Rectal smooth muscle tissue (tissue), 1 donor: ENCODE measurements around the gene LRRC74A.

Experiments
- H3K27ac ChIP-seq: one replicate; pipeline ENCODE4 v1.7.0; 2013; ENCODE audit warnings: low read depth, low read length, inconsistent platforms
- H3K27me3 ChIP-seq: one replicate; pipeline ENCODE4 v1.7.0; 2013; ENCODE audit warnings: low read length; ENCODE audit not compliant: control insufficient read depth, insufficient read depth
- H3K36me3 ChIP-seq: one replicate; pipeline ENCODE4 v1.7.0; 2013; ENCODE audit warnings: low read length; ENCODE audit not compliant: control insufficient read depth, insufficient read depth
- H3K4me1 ChIP-seq: one replicate; pipeline ENCODE4 v1.7.0; 2013; ENCODE audit warnings: low read length; ENCODE audit not compliant: control insufficient read depth, insufficient read depth
- H3K4me3 ChIP-seq: one replicate; pipeline ENCODE4 v1.7.0; 2013; ENCODE audit warnings: low read length
- H3K9ac ChIP-seq: one replicate; pipeline ENCODE4 v1.7.0; 2013; ENCODE audit warnings: low read length

LRRC74A gene

GRCh38 chr14:76867516-76868453 is 41.6 kb downstream of the LRRC74A start:
- no peaks in the 10 kb centered on the region for H3K36me3 ChIP-seq
- H3K9ac ChIP-seq, result no peak overlapping the region
- no peaks in the 10 kb centered on the region for H3K27me3 ChIP-seq
- no peaks in the 10 kb centered on the region for H3K4me1 ChIP-seq
- no peak overlapping the region for H3K4me3 ChIP-seq
- H3K27ac ChIP-seq, result no peak overlapping the region

- Histone ChIP-seq H3K36me3 (no peaks in the 10 kb centered on the region), H3K4me3 (no peak overlapping the region), H3K27me3 (no peaks in the 10 kb centered on the region), H3K4me1 (no peaks in the 10 kb centered on the region), H3K9ac (no peak overlapping the region), H3K27ac (no peak overlapping the region)
Measured at GRCh38 chr14:76868454-76869170, 42.4 kb downstream of the LRRC74A start.

GRCh38 chr14:76870166-76870565 is 44.0 kb downstream of the LRRC74A start:
- Histone ChIP-seq H3K4me3 (no peak overlapping the region), H3K9ac (no peak overlapping the region), H3K27me3 (no peaks in the 10 kb centered on the region), H3K27ac (no peak overlapping the region), H3K4me1 (no peaks in the 10 kb centered on the region), H3K36me3 (no peaks in the 10 kb centered on the region)

- no peak overlapping the region for H3K27ac ChIP-seq
- H3K9ac ChIP-seq, result no peak overlapping the region
- no peaks in the 10 kb centered on the region for H3K36me3 ChIP-seq
- H3K4me1 ChIP-seq, result no peaks in the 10 kb centered on the region
- H3K27me3 ChIP-seq, result no peaks in the 10 kb centered on the region
- no peak overlapping the region for H3K4me3 ChIP-seq
Measured at GRCh38 chr14:76872796-76873432, 46.7 kb downstream of the LRRC74A start.

- Histone ChIP-seq H3K27me3 (no peaks in the 10 kb centered on the region), H3K27ac (no peak overlapping the region), H3K9ac (no peak overlapping the region), H3K4me3 (no peak overlapping the region), H3K36me3 (no peaks in the 10 kb centered on the region), H3K4me1 (no peaks in the 10 kb centered on the region)
Measured at GRCh38 chr14:76874734-76875133, 48.5 kb downstream of the LRRC74A start.

GRCh38 chr14:76876076-76876475 is 49.9 kb downstream of the LRRC74A start:
- no peaks in the 10 kb centered on the region for H3K27me3 ChIP-seq
- no peak overlapping the region for H3K4me3 ChIP-seq
- H3K27ac ChIP-seq, result no peak overlapping the region
- no peaks in the 10 kb centered on the region for H3K4me1 ChIP-seq
- no peaks in the 10 kb centered on the region for H3K36me3 ChIP-seq
- no peak overlapping the region for H3K9ac ChIP-seq

GRCh38 chr14:76877871-76878270 is 51.7 kb downstream of the LRRC74A start:
- Histone ChIP-seq H3K9ac (no peak overlapping the region), H3K4me3 (no peak overlapping the region), H3K27me3 (no peaks in the 10 kb centered on the region), H3K36me3 (no peaks in the 10 kb centered on the region), H3K4me1 (no peaks in the 10 kb centered on the region), H3K27ac (no peak overlapping the region)

- H3K27me3 ChIP-seq, result no peaks in the 10 kb centered on the region
- no peaks in the 10 kb centered on the region for H3K36me3 ChIP-seq
- H3K27ac ChIP-seq, result no peak overlapping the region
- no peak overlapping the region for H3K4me3 ChIP-seq
- H3K4me1 ChIP-seq, result no peaks in the 10 kb centered on the region
- no peak overlapping the region for H3K9ac ChIP-seq
Measured at GRCh38 chr14:76880449-76880848, 54.2 kb downstream of the LRRC74A start.

- Histone ChIP-seq H3K4me3 (no peak overlapping the region), H3K36me3 (no peaks in the 10 kb centered on the region), H3K27ac (no peak overlapping the region), H3K4me1 (no peaks in the 10 kb centered on the region), H3K9ac (no peak overlapping the region), H3K27me3 (no peaks in the 10 kb centered on the region)
Measured at GRCh38 chr14:76881348-76881747, 55.1 kb downstream of the LRRC74A start.

- Histone ChIP-seq H3K9ac (no peak overlapping the region), H3K27me3 (no peaks in the 10 kb centered on the region), H3K36me3 (no peaks in the 10 kb centered on the region), H3K27ac (no peak overlapping the region), H3K4me3 (no peak overlapping the region), H3K4me1 (no peaks in the 10 kb centered on the region)
Measured at GRCh38 chr14:76882651-76883050, 56.4 kb downstream of the LRRC74A start.

- Histone ChIP-seq H3K27ac (no peak overlapping the region), H3K36me3 (no peaks in the 10 kb centered on the region), H3K4me3 (no peak overlapping the region), H3K9ac (no peak overlapping the region), H3K27me3 (no peaks in the 10 kb centered on the region), H3K4me1 (no peaks in the 10 kb centered on the region)
Measured at GRCh38 chr14:76883447-76883846, 57.2 kb downstream of the LRRC74A start.

GRCh38 chr14:76884394-76884793 is 58.2 kb downstream of the LRRC74A start:
- Histone ChIP-seq H3K27ac (no peak overlapping the region), H3K4me1 (no peaks in the 10 kb centered on the region), H3K4me3 (no peak overlapping the region), H3K9ac (no peak overlapping the region), H3K27me3 (no peaks in the 10 kb centered on the region), H3K36me3 (no peaks in the 10 kb centered on the region)
